ENCODE measurements around the gene BTBD17. TPM values are rescaled to one million over a fixed set of nuclear protein-coding genes. Genes with fewer than 3 reads are reported as not detected.
A peak's percentile ranks its signal among the peaks of the same experiment; 100 is the strongest.

Gene BTBD17
- total and polyA plus RNA-seq, 5 experiments from 2014 or later = not detected

DNA sequence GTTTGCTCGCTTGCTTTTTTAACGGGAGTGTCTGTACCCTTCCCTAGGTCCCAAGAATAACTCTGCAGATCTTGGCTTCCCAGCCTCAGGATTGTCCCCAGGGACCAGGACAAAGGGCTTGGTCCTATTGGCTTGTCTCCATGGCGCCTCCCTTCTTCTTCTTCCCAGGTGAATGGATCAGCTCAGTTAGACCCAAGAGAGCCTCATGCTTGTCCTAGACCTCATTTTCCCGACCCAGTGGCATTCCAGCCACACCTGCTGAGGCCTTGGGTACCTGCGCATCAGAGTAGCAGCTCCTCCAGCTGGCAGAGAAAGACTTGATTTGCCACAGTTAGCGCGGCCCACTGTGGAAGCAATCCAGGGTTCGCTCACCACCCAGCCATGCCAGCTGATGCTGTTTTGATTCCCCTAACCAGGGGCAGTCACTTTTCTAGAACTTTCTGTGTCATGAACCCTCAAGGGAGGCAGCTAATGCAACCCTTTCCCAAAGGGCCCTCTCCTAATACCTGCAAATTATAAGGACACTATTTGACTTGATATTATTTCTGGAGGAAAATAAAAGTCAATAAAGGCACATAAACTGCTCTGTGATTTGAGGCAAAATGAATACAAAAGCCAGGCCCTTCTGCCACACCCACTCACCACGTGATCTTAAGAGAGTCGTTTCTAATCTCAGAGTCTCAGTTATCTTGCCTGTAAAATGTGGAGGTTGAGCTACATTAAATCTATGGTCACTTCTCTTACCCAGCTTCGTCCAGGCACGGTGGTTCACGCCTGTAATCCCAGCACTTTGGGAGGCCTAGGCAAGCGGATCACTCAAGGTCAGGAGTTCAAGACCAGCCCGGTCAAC, 19.5 kb upstream of the BTBD17 start:
- DNase-seq (peak in 1 of 10 donors; percentile 16), ATAC-seq (no peak)
- Mint-ChIP-seq H3K36me3 (no peaks in the 10 kb centered on the region), H3K9me3 (no peaks in the 10 kb centered on the region), H3K27me3 (peaks cover 0 to 3% (median 0%) of the 10 kb centered on the region in 5 donors), H3K27ac (peak overlapping the region in 3 of 10 donors; percentile 17 to 32 (median 22)), H3K4me3 (no peak overlapping the region), H3K4me1 (peaks cover 3 to 13% (median 11%) of the 10 kb centered on the region in 4 donors)
- POLR2A ChIA-PET = no interaction called here

DNA sequence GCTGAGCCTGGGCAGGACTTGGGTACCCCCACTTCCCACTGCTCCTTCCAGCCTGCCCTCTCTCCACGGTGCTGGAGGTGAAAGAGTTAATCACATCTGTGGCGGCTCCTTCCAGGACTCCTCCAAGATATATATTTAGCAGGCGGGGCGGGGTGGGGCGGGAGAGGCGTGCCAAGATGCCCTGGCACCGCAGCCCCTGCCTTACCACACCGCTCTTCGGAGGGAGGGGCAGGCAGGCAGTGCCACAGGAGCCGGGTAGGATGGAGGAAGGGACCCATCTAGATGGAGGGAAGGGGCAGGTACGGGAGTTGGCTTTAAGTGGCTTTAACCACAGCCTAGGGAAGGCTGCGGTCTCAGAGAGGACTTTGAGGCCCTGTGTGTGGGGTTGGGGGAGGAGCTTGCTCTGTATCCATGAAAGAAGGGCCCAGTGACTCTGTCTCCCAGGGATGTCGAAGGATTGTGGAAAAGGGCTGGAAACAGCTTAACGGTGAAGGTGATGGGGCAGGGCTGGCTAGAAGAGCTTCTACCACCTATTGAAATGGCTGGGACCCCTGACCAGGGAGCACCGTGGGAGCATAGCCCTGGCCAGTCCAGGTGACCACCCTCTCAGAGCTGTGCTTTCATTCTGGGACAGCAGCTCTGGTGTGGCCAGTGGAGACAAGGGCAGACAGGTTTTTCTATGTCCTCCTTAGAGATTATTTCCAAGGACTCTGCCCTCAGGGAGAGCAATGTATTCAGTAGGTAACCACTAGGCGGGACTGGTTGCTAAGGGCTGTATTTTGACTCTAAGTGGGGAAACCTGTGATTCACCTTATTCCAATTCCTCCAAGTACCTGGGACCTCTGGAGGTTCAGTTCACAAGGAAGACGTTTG, 18.7 kb upstream of the BTBD17 start:
- peaks cover 3 to 13% (median 11%) of the 10 kb centered on the region in 4 donors for H3K4me1 Mint-ChIP-seq
- DNase-seq (peak in 1 of 10 donors; percentile 40), ATAC-seq (no peak)
- H3K9me3 Mint-ChIP-seq = no peaks in the 10 kb centered on the region
- POLR2A ChIA-PET = interaction anchor here (1.1 kb wide), 1 partner anchor 69 kb away, joined by 3 read pairs; no protein-coding TSS in a partner anchor
- H3K36me3 Mint-ChIP-seq = no peaks in the 10 kb centered on the region
- H3K4me3 Mint-ChIP-seq = peak overlapping the region in 2 of 10 donors; percentile 22 to 40
- peak overlapping the region in 3 of 10 donors; percentile 14 to 44 (median 40) for H3K27ac Mint-ChIP-seq
- peaks cover 0 to 2% (median 0%) of the 10 kb centered on the region in 5 donors for H3K27me3 Mint-ChIP-seq

DNA sequence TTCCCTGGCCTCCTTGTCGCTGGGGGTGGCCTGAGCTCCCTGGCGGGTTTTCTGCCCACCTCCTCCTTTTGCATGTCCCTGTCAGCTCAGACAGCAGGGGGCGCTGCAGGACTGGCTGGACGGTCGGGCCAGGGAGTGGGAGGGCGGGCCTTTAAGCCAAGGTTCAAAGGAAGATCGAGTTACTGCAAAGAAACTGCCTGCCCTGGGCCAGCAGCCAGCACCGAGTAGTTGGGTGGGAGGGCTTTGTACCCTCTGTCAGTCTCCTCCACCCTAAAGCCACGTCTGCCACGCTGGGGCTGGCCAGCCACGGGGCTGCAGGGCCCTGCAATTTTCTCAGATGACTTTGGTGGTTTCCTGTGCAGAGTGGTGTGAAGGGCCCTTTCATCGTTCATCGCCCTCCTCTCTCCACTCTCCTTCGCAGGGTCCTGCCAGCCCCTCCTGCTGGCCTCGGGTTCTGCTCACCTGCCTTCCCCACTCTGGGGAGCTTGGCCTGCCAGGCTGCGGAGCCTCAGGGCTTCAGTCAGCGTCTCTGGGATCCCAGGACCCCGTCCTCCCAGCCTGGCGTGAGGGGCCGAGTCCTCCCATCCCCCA, 17.9 kb upstream of the BTBD17 start:
- H3K27me3 Mint-ChIP-seq = peaks cover 0 to 2% (median 0%) of the 10 kb centered on the region in 5 donors
- H3K9me3 Mint-ChIP-seq = no peaks in the 10 kb centered on the region
- DNase-seq (peak; percentile 80 to 95 (median 90)), ATAC-seq (peak; percentile 95 to 98)
- no peaks in the 10 kb centered on the region for H3K36me3 Mint-ChIP-seq
- H3K4me3 Mint-ChIP-seq = peak overlapping the region in 5 of 10 donors; percentile 15 to 41 (median 22)
- no peak overlapping the region for H3K27ac Mint-ChIP-seq
- POLR2A ChIA-PET = interaction anchor here (0.6 to 1.1 kb wide), 4 partner anchors 70 to 357 kb away, joined by 3 to 4 read pairs (median 4); partner anchors contain the start of gene RAB37
- H3K4me1 Mint-ChIP-seq = peaks cover 3 to 13% (median 11%) of the 10 kb centered on the region in 4 donors

DNA sequence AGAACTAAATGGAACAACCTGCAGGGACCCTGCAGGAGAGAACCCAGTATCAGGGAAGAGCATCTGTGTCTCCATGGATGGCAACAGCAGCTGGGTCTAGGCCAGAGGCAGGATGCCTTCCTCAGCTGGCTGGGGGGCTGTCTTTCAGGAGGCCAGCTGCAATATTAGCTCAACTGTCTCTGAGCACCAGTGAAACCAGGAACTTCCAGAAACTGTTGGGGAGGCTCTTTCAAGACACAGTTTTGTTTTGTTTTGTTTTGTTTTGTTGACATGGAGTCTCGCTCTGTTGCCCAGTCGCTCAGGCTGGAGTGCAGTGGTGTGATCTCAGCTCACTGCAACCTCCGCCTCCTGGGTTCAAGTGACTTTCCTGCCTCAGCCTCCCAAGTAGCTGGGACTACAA, 13.2 kb upstream of the BTBD17 start:
- H3K4me1 Mint-ChIP-seq = peaks cover 0 to 9% (median 4%) of the 10 kb centered on the region in 4 donors
- no peaks in the 10 kb centered on the region for H3K36me3 Mint-ChIP-seq
- DNase-seq (no peak), ATAC-seq (no peak)
- peaks cover 0 to 2% (median 0%) of the 10 kb centered on the region in 5 donors for H3K27me3 Mint-ChIP-seq
- H3K27ac Mint-ChIP-seq = no peak overlapping the region
- H3K9me3 Mint-ChIP-seq = no peaks in the 10 kb centered on the region
- POLR2A ChIA-PET = interaction anchor here (1.2 kb wide), 1 partner anchor 18 kb away, joined by 3 read pairs; no protein-coding TSS in a partner anchor
- no peak overlapping the region for H3K4me3 Mint-ChIP-seq

DNA sequence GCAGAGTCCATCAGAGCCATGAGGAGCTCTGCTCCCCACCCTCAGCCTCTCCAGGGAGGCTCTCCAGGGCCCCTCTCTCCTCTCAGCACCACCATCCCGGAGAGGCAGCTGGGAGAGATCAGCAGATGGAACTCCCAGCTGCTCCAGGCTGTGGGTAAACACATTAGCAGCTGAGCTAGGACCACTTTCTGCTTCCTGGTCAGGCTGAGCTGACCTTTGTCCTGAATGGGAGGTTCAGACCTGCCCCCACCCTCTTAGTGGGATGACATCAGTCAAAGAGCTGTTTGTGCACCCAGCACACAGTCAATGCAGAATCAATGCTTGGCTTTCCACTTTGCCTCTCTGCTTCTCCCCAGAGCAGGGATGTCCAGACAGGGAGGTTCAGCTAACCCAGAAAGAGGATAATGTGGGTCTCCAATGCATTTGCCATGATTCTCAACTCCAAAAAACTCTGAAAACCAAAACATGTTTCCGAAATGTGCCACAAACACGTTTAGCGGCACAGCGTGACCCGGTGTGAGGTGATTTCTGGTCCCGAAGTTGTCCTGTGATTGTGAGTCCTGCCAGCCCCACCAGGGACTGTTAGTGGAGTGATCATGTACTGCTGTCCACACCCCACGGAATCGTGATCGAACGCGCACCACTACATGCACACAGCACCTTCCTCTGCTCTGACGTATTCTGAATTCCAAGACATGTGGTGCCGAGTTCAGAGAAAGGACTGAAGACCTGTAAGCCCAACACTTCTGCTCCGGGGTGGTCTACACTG, 12.4 kb upstream of the BTBD17 start:
- POLR2A ChIA-PET = no interaction called here
- Mint-ChIP-seq H3K27ac (no peak overlapping the region), H3K27me3 (peaks cover 0 to 4% (median 0%) of the 10 kb centered on the region in 5 donors), H3K36me3 (no peaks in the 10 kb centered on the region), H3K9me3 (no peaks in the 10 kb centered on the region), H3K4me3 (no peak overlapping the region), H3K4me1 (peaks cover 5 to 15% (median 7%) of the 10 kb centered on the region in 4 donors)
- no peak for ATAC-seq
- no peak for DNase-seq

DNA sequence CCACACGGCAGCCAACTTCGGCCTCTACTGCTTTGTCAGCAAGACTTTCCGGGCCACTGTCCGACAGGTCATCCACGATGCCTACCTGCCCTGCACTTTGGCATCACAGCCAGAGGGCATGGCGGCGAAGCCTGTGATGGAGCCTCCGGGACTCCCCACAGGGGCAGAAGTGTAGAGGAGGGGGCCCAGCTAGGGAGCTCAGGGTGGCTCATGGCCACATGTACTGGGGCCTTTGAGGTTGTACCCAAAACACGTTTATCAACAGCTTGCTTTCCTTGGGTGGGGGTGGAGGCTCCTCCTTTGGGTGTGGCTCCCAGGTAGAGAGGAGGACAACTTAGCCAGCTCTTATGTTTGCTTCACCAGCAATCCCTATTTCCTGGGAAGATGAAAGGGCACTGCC, 10.8 kb upstream of the BTBD17 start:
- Mint-ChIP-seq H3K4me3 (no peak overlapping the region), H3K9me3 (no peaks in the 10 kb centered on the region), H3K4me1 (peaks cover 11 to 19% (median 17%) of the 10 kb centered on the region in 4 donors), H3K36me3 (no peaks in the 10 kb centered on the region), H3K27ac (peak overlapping the region in 1 of 10 donors; percentile 64), H3K27me3 (peaks cover 0 to 4% (median 0%) of the 10 kb centered on the region in 5 donors)
- POLR2A ChIA-PET = no interaction called here
- no peak for DNase-seq
- no peak for ATAC-seq

DNA sequence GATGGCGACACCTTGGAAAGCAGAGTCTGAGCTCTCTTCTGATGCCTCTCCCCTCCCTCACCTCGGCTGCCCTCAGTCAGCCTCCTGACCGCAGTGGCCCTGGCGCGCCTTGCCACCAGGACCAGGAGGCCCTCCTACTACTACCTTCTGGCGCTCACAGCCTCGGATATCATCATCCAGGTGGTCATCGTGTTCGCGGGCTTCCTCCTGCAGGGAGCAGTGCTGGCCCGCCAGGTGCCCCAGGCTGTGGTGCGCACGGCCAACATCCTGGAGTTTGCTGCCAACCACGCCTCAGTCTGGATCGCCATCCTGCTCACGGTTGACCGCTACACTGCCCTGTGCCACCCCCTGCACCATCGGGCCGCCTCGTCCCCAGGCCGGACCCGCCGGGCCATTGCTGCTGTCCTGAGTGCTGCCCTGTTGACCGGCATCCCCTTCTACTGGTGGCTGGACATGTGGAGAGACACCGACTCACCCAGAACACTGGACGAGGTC, 10.0 kb upstream of the BTBD17 start:
- Mint-ChIP-seq H3K4me3 (no peak overlapping the region), H3K36me3 (no peaks in the 10 kb centered on the region), H3K9me3 (no peaks in the 10 kb centered on the region), H3K27ac (peak overlapping the region in 1 of 10 donors; percentile 64), H3K4me1 (peaks cover 11 to 19% (median 17%) of the 10 kb centered on the region in 4 donors), H3K27me3 (peaks cover 0 to 4% (median 0%) of the 10 kb centered on the region in 5 donors)
- no peak for DNase-seq
- no peak for ATAC-seq
- POLR2A ChIA-PET = no interaction called here

DNA sequence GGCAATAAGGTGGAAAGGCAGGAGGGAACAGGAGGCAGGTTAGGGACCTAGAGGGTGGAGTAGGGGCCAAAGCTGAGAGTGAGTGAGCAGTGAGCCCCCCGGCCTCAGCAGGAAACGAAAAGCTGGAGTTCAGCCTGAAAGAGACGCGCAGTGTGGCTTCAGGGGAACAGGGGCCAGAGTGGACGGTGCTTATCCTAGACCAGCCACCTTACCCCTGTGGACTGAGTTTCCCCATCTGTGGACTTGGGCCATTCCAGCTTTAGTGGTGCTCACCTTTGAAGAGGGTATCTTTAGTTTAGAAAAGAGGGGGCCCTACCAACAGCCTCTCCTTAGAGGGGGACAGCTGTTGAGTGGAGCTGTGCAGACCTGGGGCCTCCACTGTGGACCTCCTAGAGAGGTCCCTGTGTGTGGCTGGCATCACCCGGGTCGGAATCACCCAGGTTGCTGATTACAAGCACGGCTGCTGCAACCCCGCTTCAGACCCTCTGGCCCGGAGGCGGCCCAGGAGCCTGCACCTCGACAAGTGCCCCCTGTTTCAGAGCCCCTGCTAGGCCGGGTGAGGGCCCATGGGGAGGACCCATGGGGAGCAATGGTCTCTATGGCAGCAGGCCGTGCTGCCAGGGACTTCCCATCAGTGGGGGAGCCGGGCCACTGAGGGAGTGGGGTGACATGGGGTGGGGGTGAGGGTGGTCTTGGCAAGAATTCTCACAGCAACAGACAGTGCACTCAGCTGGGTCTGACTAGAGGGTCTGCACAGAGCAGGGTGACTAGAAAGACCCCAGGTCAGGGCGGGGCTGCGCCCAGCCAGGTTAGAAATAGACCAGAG, 8.2 kb upstream of the BTBD17 start:
- Mint-ChIP-seq H3K27me3 (peaks cover 0 to 3% (median 0%) of the 10 kb centered on the region in 5 donors), H3K27ac (peak overlapping the region in 3 of 10 donors; percentile 31 to 74 (median 68)), H3K4me1 (peaks cover 11 to 19% (median 17%) of the 10 kb centered on the region in 4 donors), H3K9me3 (no peaks in the 10 kb centered on the region), H3K36me3 (no peaks in the 10 kb centered on the region), H3K4me3 (peak overlapping the region in 8 of 10 donors; percentile 36 to 77 (median 74))
- DNase-seq = no peak
- no peak for ATAC-seq
- POLR2A ChIA-PET = no interaction called here

DNA sequence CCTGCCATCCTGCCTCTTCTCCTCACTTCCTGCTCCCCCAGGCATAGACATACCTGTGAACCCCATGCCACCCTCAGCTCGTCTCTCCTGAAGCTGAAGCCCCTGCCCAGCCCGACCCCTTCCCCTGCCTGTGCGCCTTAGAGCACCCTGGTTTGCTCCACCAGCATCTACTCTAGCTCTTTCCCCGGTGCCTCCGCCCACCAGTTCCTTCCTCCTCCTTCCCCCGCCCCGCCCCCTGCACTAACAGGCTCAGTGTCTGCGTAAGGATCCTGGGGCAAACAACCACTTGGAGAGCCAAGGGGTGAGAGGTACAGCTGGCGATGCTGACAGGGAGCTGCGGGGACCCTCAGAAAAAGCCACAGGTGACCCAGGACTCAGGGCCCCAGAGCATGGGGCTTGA, 7.6 kb upstream of the BTBD17 start:
- DNase-seq (peak; percentile 23 to 77 (median 51)), ATAC-seq (peak; percentile 79 to 86)
- H3K9me3 Mint-ChIP-seq = no peaks in the 10 kb centered on the region
- H3K4me1 Mint-ChIP-seq = peaks cover 11 to 19% (median 17%) of the 10 kb centered on the region in 4 donors
- H3K27ac Mint-ChIP-seq = peak overlapping the region in 5 of 10 donors; percentile 31 to 79 (median 68)
- no peaks in the 10 kb centered on the region for H3K36me3 Mint-ChIP-seq
- POLR2A ChIA-PET = interaction anchor here (1.4 kb wide), 1 partner anchor 156 kb away, joined by 4 read pairs; no protein-coding TSS in a partner anchor
- peak overlapping the region; percentile 60 to 77 (median 74) for H3K4me3 Mint-ChIP-seq
- H3K27me3 Mint-ChIP-seq = peaks cover 0 to 3% (median 0%) of the 10 kb centered on the region in 5 donors

DNA sequence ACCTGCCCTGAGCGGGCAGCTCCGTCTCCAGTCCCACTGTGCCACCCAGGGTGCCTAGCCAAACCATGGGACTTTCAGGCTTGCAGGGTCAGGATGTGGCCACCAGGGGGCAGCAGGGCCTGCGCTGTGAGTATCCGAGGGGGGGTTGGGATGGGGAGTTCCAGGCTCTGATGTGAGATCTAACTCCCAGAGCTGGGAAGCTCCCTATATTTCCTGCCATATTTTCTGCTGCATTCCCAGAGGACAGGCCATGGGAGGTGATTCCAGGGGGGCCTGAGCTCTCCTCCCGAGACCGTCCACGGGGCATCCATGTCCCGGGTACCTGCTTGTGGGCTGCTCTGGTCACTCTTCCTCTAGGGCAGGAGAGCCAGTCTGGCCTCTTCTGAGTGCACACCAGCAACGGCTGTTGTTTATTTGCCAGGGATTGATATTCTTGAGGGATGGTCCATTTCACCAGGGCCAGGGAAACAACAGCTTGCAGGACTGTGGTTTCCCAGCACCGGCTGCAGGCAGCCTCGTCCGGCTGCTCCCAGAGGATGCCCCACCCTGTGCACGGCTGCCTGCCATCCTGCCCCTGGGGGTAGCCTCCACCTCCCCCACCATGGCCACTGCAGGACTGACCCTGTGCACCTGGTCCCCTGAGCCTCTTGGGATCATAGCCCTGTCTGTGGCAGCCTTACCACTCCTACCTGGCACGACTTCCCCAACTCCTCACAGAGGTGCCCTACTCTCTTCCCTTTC, 6.8 kb upstream of the BTBD17 start:
- Mint-ChIP-seq H3K27me3 (peaks cover 0 to 3% (median 0%) of the 10 kb centered on the region in 5 donors), H3K36me3 (no peaks in the 10 kb centered on the region), H3K4me1 (peaks cover 11 to 19% (median 17%) of the 10 kb centered on the region in 4 donors), H3K27ac (peak overlapping the region in 3 of 10 donors; percentile 46 to 74 (median 68)), H3K4me3 (peak overlapping the region; percentile 41 to 77 (median 72)), H3K9me3 (no peaks in the 10 kb centered on the region)
- DNase-seq = peak; percentile 36 to 82 (median 67)
- peak; percentile 73 to 79 for ATAC-seq
- POLR2A ChIA-PET = interaction anchor here (0.6 to 1.4 kb wide), 3 partner anchors 10 to 156 kb away, joined by 3 to 4 read pairs (median 4); no protein-coding TSS in a partner anchor

All from naive thymus-derived CD8-positive, alpha-beta T cell (primary cell).